Loucy (cell line): ENCODE measurements around the gene SDK1.

ENCODE experiments used
- H2AFZ ChIP-seq: fragments of 200-600 bp; sonication (generic); 2 replicates; pipeline ENCODE4 v1.6.0; 2016; ENCODE audit warnings: antibody characterized with exemption, mild to moderate bottlenecking, low read length, moderate library complexity
- H3F3A ChIP-seq: fragments of 200-600 bp; 2 replicates; pipeline ENCODE4 v1.6.0; 2016; ENCODE audit warnings: antibody characterized with exemption, low read depth, mild to moderate bottlenecking
- H3K27me3 ChIP-seq: fragments of 200-600 bp; sonication (generic); 2 replicates; pipeline ENCODE4 v1.6.1; 2014; ENCODE audit warnings: low read length, mild to moderate bottlenecking; ENCODE audit not compliant: insufficient read depth, poor library complexity, severe bottlenecking
- H3K36me3 ChIP-seq: fragments of 200-600 bp; sonication (generic); 2 replicates; pipeline ENCODE4 v1.6.1; 2016; ENCODE audit warnings: low read length; ENCODE audit not compliant: insufficient read depth
- H3K4me1 ChIP-seq: fragments of 200-600 bp; sonication (generic); 2 replicates; pipeline ENCODE4 v1.5.1; 2014; ENCODE audit warnings: low read length, mild to moderate bottlenecking; ENCODE audit not compliant: insufficient read depth, poor library complexity, severe bottlenecking
- H3K4me2 ChIP-seq: fragments of 200-600 bp; sonication (generic); 2 replicates; pipeline ENCODE4 v1.6.0; 2014; ENCODE audit warnings: antibody characterized with exemption, low read length, low read depth, mild to moderate bottlenecking; ENCODE audit not compliant: poor library complexity, severe bottlenecking
- H3K4me3 ChIP-seq: fragments of 200-600 bp; sonication (generic); 2 replicates; pipeline ENCODE4 v1.5.1; 2014; ENCODE audit warnings: low read length, mild to moderate bottlenecking, mixed read lengths; ENCODE audit not compliant: poor library complexity, severe bottlenecking
- H3K79me2 ChIP-seq: fragments of 200-600 bp; sonication (generic); 2 replicates; pipeline ENCODE4 v1.6.1; 2014; ENCODE audit warnings: low read length; ENCODE audit not compliant: insufficient read depth
- H3K9ac ChIP-seq: fragments of 200-600 bp; sonication (generic); 2 replicates; pipeline ENCODE4 v1.6.0; 2014; ENCODE audit warnings: mild to moderate bottlenecking, low read depth, low read length, moderate library complexity; ENCODE audit not compliant: poor library complexity, severe bottlenecking
- H3K9me2 ChIP-seq: fragments of 200-600 bp; sonication (generic); replicated peaks from 2 replicates; pipeline ENCODE4 v1.6.1; 2016; ENCODE audit warnings: low read depth, low read length, mixed read lengths
- H3K9me3 ChIP-seq: fragments of 200-600 bp; sonication (generic); 2 replicates; pipeline ENCODE4 v1.6.1; 2014; ENCODE audit warnings: mild to moderate bottlenecking, antibody characterized with exemption, low read length, low read depth; ENCODE audit not compliant: insufficient read depth
- H4K20me1 ChIP-seq: fragments of 200-600 bp; sonication (generic); 2 replicates; pipeline ENCODE4 v1.6.0; 2014; ENCODE audit warnings: antibody characterized with exemption, low read length, mild to moderate bottlenecking; ENCODE audit not compliant: insufficient read depth, poor library complexity, severe bottlenecking
- CTCF ChIP-seq: fragments of 200-600 bp; sonication (generic); conservative IDR thresholded peaks from 2 replicates; pipeline ENCODE4 v1.5.1; 2014; ENCODE audit warnings: mild to moderate bottlenecking, antibody characterized with exemption, low read length
- EZH2phosphoT487 ChIP-seq: fragments of 200-600 bp; IDR thresholded peaks from 2 replicates; pipeline ENCODE4 v1.6.1; 2018; ENCODE audit warnings: antibody characterized with exemption, mild to moderate bottlenecking, moderate library complexity, borderline replicate concordance

SDK1 gene

DNA sequence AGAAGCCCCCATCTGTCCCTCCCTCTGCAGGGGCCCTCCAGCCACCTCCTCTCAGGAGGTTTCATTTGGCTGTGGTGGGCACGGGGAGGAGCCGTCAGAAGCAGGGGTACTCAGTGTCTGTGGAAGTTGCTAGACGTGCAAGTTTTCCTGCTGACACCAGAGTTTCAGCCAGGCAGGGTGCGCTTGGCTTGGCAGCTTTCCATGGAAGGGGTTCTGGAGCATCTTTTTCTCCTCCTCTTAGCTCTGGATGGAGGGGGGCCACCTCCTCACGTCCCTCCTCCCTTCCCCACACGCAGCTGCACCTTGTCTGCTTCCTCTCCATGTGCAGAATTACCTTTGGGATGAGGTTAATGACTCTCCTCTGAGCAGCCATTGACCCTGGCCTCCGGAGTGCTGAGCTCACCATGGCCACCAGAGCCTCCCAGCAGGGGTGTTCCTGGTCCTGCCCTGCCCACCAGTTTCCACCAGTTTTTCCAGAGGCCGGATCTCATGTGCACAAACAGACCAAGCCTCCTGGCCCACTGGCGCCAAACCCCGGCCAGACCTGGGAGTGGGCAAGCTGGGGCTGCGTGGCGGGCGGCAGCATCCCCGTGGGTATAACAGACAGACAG lies 801.3 kb downstream of the SDK1 start:
- H3F3A ChIP-seq = no peaks in the 10 kb centered on the region
- H2AFZ ChIP-seq = no peak overlapping the region
- no peaks in the 10 kb centered on the region for H3K36me3 ChIP-seq
- no peaks in the 10 kb centered on the region for H3K27me3 ChIP-seq
- H3K79me2 ChIP-seq = no peaks in the 10 kb centered on the region
- no peaks in the 10 kb centered on the region for H3K4me1 ChIP-seq
- H3K4me3 ChIP-seq = no peak overlapping the region
- H3K9me2 ChIP-seq = no peaks in the 10 kb centered on the region
- no peaks in the 10 kb centered on the region; the same call in 1 of the 2 replicates for H3K9me3 ChIP-seq
- no peaks in the 10 kb centered on the region for H4K20me1 ChIP-seq
- H3K9ac ChIP-seq = no peak overlapping the region
- TF ChIP-seq EZH2phosphoT487 = no peak
- no peak for TF ChIP-seq CTCF
- no peak overlapping the region for H3K4me2 ChIP-seq

GRCh38 chr7:4103352-4104091 lies 802.5 kb downstream of the SDK1 start:
- peaks cover 5% of the 10 kb centered on the region; the same call in 1 of the 2 replicates for H3K9me3 ChIP-seq
- H4K20me1 ChIP-seq = no peaks in the 10 kb centered on the region
- H3K9me2 ChIP-seq = no peaks in the 10 kb centered on the region
- no peaks in the 10 kb centered on the region for H3K27me3 ChIP-seq
- no peak overlapping the region for H3K4me3 ChIP-seq
- no peak overlapping the region for H2AFZ ChIP-seq
- H3K36me3 ChIP-seq = no peaks in the 10 kb centered on the region
- no peak for TF ChIP-seq EZH2phosphoT487
- TF ChIP-seq CTCF = no peak
- H3K4me1 ChIP-seq = no peaks in the 10 kb centered on the region
- H3F3A ChIP-seq = no peaks in the 10 kb centered on the region
- no peak overlapping the region for H3K9ac ChIP-seq
- H3K79me2 ChIP-seq = no peaks in the 10 kb centered on the region
- H3K4me2 ChIP-seq = no peak overlapping the region

- H3K27me3 ChIP-seq = no peaks in the 10 kb centered on the region
- H3K9me3 ChIP-seq = peaks cover 10% of the 10 kb centered on the region; the same call in 1 of the 2 replicates
- no peaks in the 10 kb centered on the region for H3K9me2 ChIP-seq
- no peak overlapping the region for H3K4me2 ChIP-seq
- H3K9ac ChIP-seq = no peak overlapping the region
- no peaks in the 10 kb centered on the region for H3F3A ChIP-seq
- no peaks in the 10 kb centered on the region for H3K79me2 ChIP-seq
- H2AFZ ChIP-seq = no peak overlapping the region
- H4K20me1 ChIP-seq = no peaks in the 10 kb centered on the region
- H3K4me1 ChIP-seq = no peaks in the 10 kb centered on the region
- no peak overlapping the region for H3K4me3 ChIP-seq
- no peaks in the 10 kb centered on the region for H3K36me3 ChIP-seq
- TF ChIP-seq CTCF (no peak), EZH2phosphoT487 (no peak)
Measured at GRCh38 chr7:4107839-4108238, 806.8 kb downstream of the SDK1 start.
